Adrenal gland (tissue), 12 donors: Measurements from ENCODE around the gene SLC5A8. TPM values are rescaled to one million over a fixed set of nuclear protein-coding genes. Genes with fewer than 3 reads are reported as not detected.
"Not testable (repeated sequence)": the region's sequence is repeated elsewhere in the genome, so short reads cannot be mapped to it uniquely, and the experiment has no call there.

ENCODE experiments used
- DNase-seq, 7 donors: peaks; one replicate each; pipeline ENCODE4 v3.0.0-alpha.2; 2019 to 2020
- H3K27ac ChIP-seq, 5 donors: fragments of 200-600 bp; sonication (generic) in 4 of 5; 1 replicate in 3 of 5; 2 replicates in 2 of 5; pipeline versions ENCODE4 v1.5.1 to v1.8.0; 2016 to 2020; ENCODE audit warnings: mild to moderate bottlenecking in 1 of 5
- H3K27me3 ChIP-seq: fragments of 200-600 bp; 2 replicates; pipeline ENCODE4 v1.8.0; 2021
- H3K36me3 ChIP-seq, 2 donors: fragments of 200-600 bp; replicated peaks in 1 of 2; 1 replicate in 1 of 2; 2 replicates in 1 of 2; pipeline versions ENCODE4 v1.5.1 to v1.8.0; 2018 to 2022
- H3K4me1 ChIP-seq, 2 donors: fragments of 200-600 bp; replicated peaks in 1 of 2; 1 replicate in 1 of 2; 2 replicates in 1 of 2; pipeline versions ENCODE4 v1.5.1 to v1.8.0; 2018 to 2021
- H3K4me3 ChIP-seq, 4 donors: fragments of 200-600 bp; sonication (generic) in 3 of 4; one replicate each; pipeline ENCODE4 v1.5.1; 2016 to 2018
- H3K9me3 ChIP-seq, 3 donors: fragments of 200-600 bp; sonication (generic) in 1 of 3; replicated peaks in 1 of 3; 1 replicate in 2 of 3; 2 replicates in 1 of 3; pipeline versions ENCODE4 v1.5.1 to v1.8.0; 2016 to 2021
- CTCF ChIP-seq, 6 experiments: fragments of 450-650 bp in 4 of 6; fragments of 200-600 bp in 2 of 6; sonication (generic) in 1 of 6; IDR thresholded peaks; 1 replicate in 5 of 6; 2 replicates in 1 of 6; pipeline versions ENCODE4 v1.5.1 to v1.8.0; 2016 to 2021; ENCODE audit warnings: antibody characterized with exemption in 6 of 6, mild to moderate bottlenecking in 2 of 6, moderate library complexity in 1 of 6
- POLR2A ChIP-seq, 2 donors: fragments of 450-650 bp; IDR thresholded peaks; one replicate each; pipeline ENCODE4 v1.6.1; 2017; ENCODE audit warnings: antibody characterized with exemption in 2 of 2, mild to moderate bottlenecking in 2 of 2, moderate library complexity in 1 of 2
- WGBS, 4 donors: extraction: QIAGEN DNeasy Blood & Tissue Kit in 2 of 4; methylation state at CpG; one replicate each; pipeline versions ENCODE4 v1.1.5 to v1.1.7; 2013 to 2017; 5-methylcytosine and 5-hydroxymethylcytosine counted together
- intact Hi-C, 2 donors: fragments of 100-400 bp; cut with DNase I; formaldehyde crosslinking; loops; one replicate each; pipeline versions ENCODE4 v1.14.1 to v1.15.0; 2022 to 2023
- polyA plus RNA-seq, 3 donors: library from polyadenylated mRNA; stranded (reverse); fragments of 200-250 nt in 2 of 3; fragments of 350-450 nt in 1 of 3; fragmentation: Illumina TruSeq in 1 of 3; extraction: RNeasy Lipid Tissue Mini Kit (QIAGEN cat#74804) in 1 of 3; gene quantifications; one replicate each; pipeline ENCODE4 v1.2.3, GENCODE V29; 2013 to 2014
- total RNA-seq, 9 donors: library from RNA; depleted of rRNA in 4 of 9; stranded (reverse); fragments of >200 nt in 4 of 9; fragments of 120-200 nt in 1 of 9; fragmentation: NEBNext Ultra II Directional in 1 of 9; extraction: Animal tissue kit (Norgen Biotek cat#: 25700) in 1 of 9; gene quantifications; one replicate each; pipeline versions ENCODE4 v1.1.0 to v1.2.4, GENCODE V29; 2013 to 2023
- donor health status: healthy with polysubstance abuse.
- donor health status: Bipolar disorder and iron deficiency.
- donor health status: DM: yes; HTN: yes; CAD: no.
- donor health status: DM: no; HTN: no; CAD: no.
- donor health status: DM: no; HTN: no; CAD: no.
- donor health status: DM: yes; HTN: yes; CAD: no.

Gene SLC5A8
- total and polyA plus RNA-seq, 12 donors: 0.55 to 8.3 (median 1.5) TPM; not detected in 1

GRCh38 chr12:101166866-101167265, 43.2 kb downstream of the SLC5A8 start:
- H3K4me1 ChIP-seq: no peaks in the 10 kb centered on the region
- TF ChIP-seq CTCF (IDR thresholded peaks at IDR 0.05) (no peak), POLR2A (IDR thresholded peaks at IDR 0.05) (no peak)
- H3K4me3 ChIP-seq: no peak overlapping the region
- no peaks in the 10 kb centered on the region for H3K9me3 ChIP-seq
- H3K27me3 ChIP-seq: no peaks in the 10 kb centered on the region
- 59 to 76% (median 68%) methylated on average over 5 of the region's 5 CpGs for WGBS, 4 donors
- no peak overlapping the region for H3K27ac ChIP-seq
- intact Hi-C loops: no loop called here
- no peak for DNase-seq
- H3K36me3 ChIP-seq: no peaks in the 10 kb centered on the region

- intact Hi-C loops: no loop called here
- Histone ChIP-seq H3K27me3 (no peaks in the 10 kb centered on the region), H3K27ac (no peak overlapping the region), H3K4me1 (no peaks in the 10 kb centered on the region), H3K36me3 (no peaks in the 10 kb centered on the region), H3K9me3 (no peaks in the 10 kb centered on the region), H3K4me3 (no peak overlapping the region)
- WGBS, 4 donors: 61 to 68% (median 67%) methylated on average over 4 of the region's 4 CpGs
- DNase-seq: no peak
- no peak for TF ChIP-seq POLR2A (IDR thresholded peaks at IDR 0.05)
- no peak for TF ChIP-seq CTCF (IDR thresholded peaks at IDR 0.05)
Observed at GRCh38 chr12:101165319-101165718, 44.7 kb downstream of the SLC5A8 start.

- H3K27me3 ChIP-seq, H3K4me3 ChIP-seq, H3K9me3 ChIP-seq, H3K27ac ChIP-seq, H3K4me1 ChIP-seq, DNase-seq, H3K36me3 ChIP-seq, intact Hi-C loops: not testable (repeated sequence)
- WGBS, 4 donors: 90 to 94% (median 92%) methylated on average over 27 to 35 of the region's 35 CpGs
Observed at GRCh38 chr12:101145777-101146431, 64.1 kb downstream of the SLC5A8 start.

GRCh38 chr12:101127521-101128219, 82.4 kb downstream of the SLC5A8 start:
- Histone ChIP-seq H3K4me3 (no peak overlapping the region), H3K4me1 (no peaks in the 10 kb centered on the region), H3K27me3 (no peaks in the 10 kb centered on the region), H3K27ac (no peak overlapping the region), H3K9me3 (no peaks in the 10 kb centered on the region), H3K36me3 (no peaks in the 10 kb centered on the region)
- WGBS, 4 donors: 92 to 95% (median 95%) methylated on average over 6 of the region's 6 CpGs
- TF ChIP-seq CTCF (IDR thresholded peaks at IDR 0.05) (no peak), POLR2A (IDR thresholded peaks at IDR 0.05) (no peak)
- intact Hi-C loops: no loop called here
- no peak for DNase-seq

- Histone ChIP-seq H3K4me1 (no peaks in the 10 kb centered on the region), H3K9me3 (no peaks in the 10 kb centered on the region), H3K27ac (no peak overlapping the region), H3K27me3 (no peaks in the 10 kb centered on the region), H3K36me3 (no peaks in the 10 kb centered on the region), H3K4me3 (no peak overlapping the region)
- DNase-seq: no peak
- intact Hi-C loops: no loop called here
- WGBS, 4 donors: 88 to 97% (median 93%) methylated on average over 2 of the region's 2 CpGs
- TF ChIP-seq CTCF (IDR thresholded peaks at IDR 0.05) (no peak), POLR2A (IDR thresholded peaks at IDR 0.05) (no peak)
Observed at GRCh38 chr12:101117842-101118241, 92.2 kb downstream of the SLC5A8 start.
